ENCODE data around the gene COPZ1. TPM values are rescaled to one million over a fixed set of nuclear protein-coding genes. Genes with fewer than 3 reads are reported as not detected.
A peak's percentile ranks its signal among the peaks of the same experiment; 100 is the strongest.

COPZ1 gene
- total and polyA plus RNA-seq, 9 of the 15 experiments (the other 6 are each of a cell fraction or from before 2014, with no cell fraction given): 137 to 487 (median 233) TPM

DNA sequence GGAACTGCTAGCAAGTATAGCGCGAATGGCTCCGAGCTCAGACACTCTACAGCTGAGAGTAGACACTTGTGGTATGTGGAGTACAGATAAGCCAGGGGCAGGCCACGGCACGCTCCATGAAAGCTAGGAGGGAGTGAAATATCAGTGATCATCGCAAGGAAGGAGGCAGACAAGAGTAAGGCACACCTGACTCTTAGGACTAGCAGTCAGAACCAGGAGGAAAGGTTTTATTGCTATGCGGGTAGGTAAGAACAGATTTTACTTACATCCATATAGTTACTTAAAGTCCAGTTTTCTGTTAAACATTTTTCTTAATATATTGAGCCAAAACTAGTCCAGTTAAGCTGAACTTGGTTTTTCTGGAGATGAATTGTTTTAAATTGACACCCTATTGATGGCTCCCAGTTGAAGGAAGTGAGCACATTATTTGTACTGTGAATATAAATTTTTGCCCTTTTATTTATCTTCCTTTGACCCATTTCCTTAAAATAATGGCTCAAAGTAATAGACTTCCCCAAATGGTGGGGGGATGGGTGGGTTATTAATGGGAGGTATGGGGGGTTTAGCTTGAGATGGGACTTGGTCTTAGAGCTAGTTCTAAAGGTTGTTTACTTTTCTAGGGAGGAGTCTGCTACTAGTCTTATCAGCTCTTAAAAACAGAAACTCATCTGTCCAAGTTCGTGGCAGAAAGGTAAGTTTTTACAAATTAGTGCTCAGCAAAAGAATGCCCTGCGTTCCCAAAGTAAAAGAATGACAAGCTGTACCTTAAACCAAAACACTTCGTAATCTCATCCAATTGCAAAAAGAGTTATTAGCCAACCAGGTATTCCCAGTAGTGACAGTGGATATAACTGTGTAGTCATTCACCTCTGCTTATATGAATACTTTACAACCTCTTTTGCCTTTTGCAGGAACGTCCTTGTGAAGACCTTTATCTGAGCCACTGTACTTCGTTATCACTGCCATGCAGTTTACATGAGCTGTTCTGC lies 38.6 kb upstream of the COPZ1 start:
- ChIA-PET CTCF (ENCODE audit: low intra/inter-chr PET ratio) (interaction anchor here (0.5 to 1.3 kb wide), 2 partner anchors 82 to 274 kb away, joined by 3 read pairs; no protein-coding TSS in a partner anchor), POLR2A (interaction anchor here (0.7 to 5.3 kb wide), 29 partner anchors 8 to 113 kb away, joined by 3 to 110 read pairs (median 5); partner anchors contain the start of genes COPZ1 and ZNF385A)
- peaks cover 26 to 31% of the 10 kb centered on the region in 2 experiments; a peak in 4 of 5 replicates for H3K4me1 ChIP-seq (replicated peaks in 1 of 2; ENCODE audit: control insufficient read depth in 2 of 2, insufficient read depth in 2 of 2, low read length in 2 of 2)
- no TSS peak for BruUV-seq (replicated peaks)
- peak overlapping the region; percentile 99 for H3K4me2 ChIP-seq (ENCODE audit: insufficient read depth, low read length)
- peaks cover 96% of the 10 kb centered on the region for H3K36me3 ChIP-seq (ENCODE audit: control insufficient read depth, insufficient read depth, low read length)
- DNase-seq (ENCODE audit: extremely low read depth in 1 of 4, low spot score in 3 of 4): peak in 3 of 4 experiments; percentile 35 to 89 (median 61)
- WGBS (ENCODE audit: insufficient coverage, low coverage, missing lambda C conversion rate): 3% methylated on average over 12 of the region's 12 CpGs
- H3K27me3 ChIP-seq (ENCODE audit: control insufficient read depth in 2 of 2, insufficient read depth in 2 of 2, low read length in 2 of 2): no peaks in the 10 kb centered on the region
- in situ Hi-C loops (cut with MboI): no loop called here
- H3K9ac ChIP-seq (ENCODE audit: insufficient read depth in 1 of 2, low read depth in 2 of 2, low read length in 2 of 2): peak overlapping the region; percentile 67 to 87; a peak in 3 of 4 replicates
- ATAC-seq: peak; percentile 73
- peak overlapping the region; percentile 75 for H3K27ac ChIP-seq (ENCODE audit: extremely low read depth, low read depth, low read length)
- FAIRE-seq: peak; percentile 87
- H3K79me2 ChIP-seq (ENCODE audit: control insufficient read depth, insufficient read depth, low read length): peaks cover 99% of the 10 kb centered on the region
- H3K4me3 ChIP-seq: peak overlapping the region; percentile 71; the same call in 1 of the 2 replicates
- H4K20me1 ChIP-seq (replicated peaks; ENCODE audit: control insufficient read depth, insufficient read depth, low read length): peaks cover 61% of the 10 kb centered on the region
- no peaks in the 10 kb centered on the region for H3K9me1 ChIP-seq (ENCODE audit: control insufficient read depth, insufficient read depth, low read length)
- H3K9me3 ChIP-seq (replicated peaks; ENCODE audit: control insufficient read depth, insufficient read depth, low read depth, low read length): no peaks in the 10 kb centered on the region
- intact Hi-C loops (cut with micrococcal nuclease): loop anchor here (5.0 kb wide), 1 partner anchor 64 kb away; no protein-coding TSS in a partner anchor
- no peak overlapping the region for H2AFZ ChIP-seq (ENCODE audit: low read depth, low read length)
- no peak for TF ChIP-seq ZKSCAN3 (CRISPR knock-in tag; IDR thresholded peaks at IDR 0.05)
- no peak for TF ChIP-seq ZNF384 (IDR thresholded peaks at IDR 0.05; ENCODE audit: low read depth, low read length)
- TF ChIP-seq ZBTB8A (IDR thresholded peaks at IDR 0.05; ENCODE audit: partially characterized antibody): no peak
- TF ChIP-seq ZNF431 (CRISPR knock-in tag; IDR thresholded peaks at IDR 0.05): no peak
- TF ChIP-seq PRMT5 (CRISPR knock-in tag; IDR thresholded peaks at IDR 0.05): no peak
- TF ChIP-seq NFE2 (IDR thresholded peaks at IDR 0.05; ENCODE audit: low read depth): peak; percentile 33; the same call in 1 of the 2 replicates
- TF ChIP-seq KLF1 (tag; IDR thresholded peaks at IDR 0.05): no peak
- no peak for TF ChIP-seq ZNF436 (CRISPR knock-in tag; IDR thresholded peaks at IDR 0.05)
- no peak for TF ChIP-seq ZNF316 (IDR thresholded peaks at IDR 0.05)
- no peak; a peak in 1 of 4 replicates for TF ChIP-seq MAZ (CRISPR knock-in tag; conservative IDR thresholded peaks at IDR 0.05 in 1 of 2, IDR thresholded peaks at IDR 0.05 in 1 of 2)
- no peak for TF ChIP-seq THAP12 (CRISPR knock-in tag; IDR thresholded peaks at IDR 0.05)
- TF ChIP-seq CBX2 (IDR thresholded peaks at IDR 0.05; ENCODE audit: insufficient read depth, low read length, poor library complexity, severe bottlenecking): no peak
- no peak for TF ChIP-seq ZNF217 (CRISPR knock-in tag; IDR thresholded peaks at IDR 0.05)
